ENCODE measurements around the gene TRPV4.
"Not testable (repeated sequence)": the region's sequence is repeated elsewhere in the genome, so short reads cannot be mapped to it uniquely, and the experiment has no call there.

Gene TRPV4

GRCh38 chr12:109833307-109834189 lies at the start of gene TRPV4:
TRPV4 (minus strand) TSS chr12:109833398; CDS start chr12:109814796, 18,602 bp downstream.
- DNase-seq (ENCODE audit: low spot score) = peak; percentile 64

- DNase-seq (ENCODE audit: low spot score) = no peak
These were observed 48.6 kb upstream of the TRPV4 start for GRCh38 chr12:109881752-109882151.

GRCh38 chr12:109880938-109881337 lies 47.7 kb upstream of the TRPV4 start:
- DNase-seq (ENCODE audit: low spot score) = no peak

GRCh38 chr12:109880043-109880931 lies 47.1 kb upstream of the TRPV4 start, which contains the start of gene GLTP:
GLTP (minus strand) TSS chr12:109880541; CDS start chr12:109880374, 167 bp downstream.
- DNase-seq (ENCODE audit: low spot score) = peak; percentile 96

GRCh38 chr12:109879351-109880042 lies 46.3 kb upstream of the TRPV4 start:
- DNase-seq (ENCODE audit: low spot score) = peak; percentile 20

- DNase-seq (ENCODE audit: low spot score) = no peak
These were observed 45.6 kb upstream of the TRPV4 start for GRCh38 chr12:109878749-109879148.

- DNase-seq (ENCODE audit: low spot score) = no peak
These were observed 45.0 kb upstream of the TRPV4 start for GRCh38 chr12:109878247-109878625.

- DNase-seq (ENCODE audit: low spot score) = no peak
These were observed 44.5 kb upstream of the TRPV4 start for GRCh38 chr12:109877504-109878246.

- DNase-seq (ENCODE audit: low spot score) = no peak
These were observed 43.2 kb upstream of the TRPV4 start for GRCh38 chr12:109876406-109876805.

- no peak for DNase-seq (ENCODE audit: low spot score)
These were observed 42.5 kb upstream of the TRPV4 start for GRCh38 chr12:109875572-109876131.

GRCh38 chr12:109873653-109874052 lies 40.5 kb upstream of the TRPV4 start:
- DNase-seq (ENCODE audit: low spot score) = no peak

GRCh38 chr12:109871668-109872314 lies 38.6 kb upstream of the TRPV4 start:
- DNase-seq (ENCODE audit: low spot score) = no peak

- peak; percentile 53 for DNase-seq (ENCODE audit: low spot score)
These were observed 37.5 kb upstream of the TRPV4 start for GRCh38 chr12:109870648-109871047.

GRCh38 chr12:109868182-109869051 lies 35.2 kb upstream of the TRPV4 start:
- no peak for DNase-seq (ENCODE audit: low spot score)

- DNase-seq (ENCODE audit: low spot score) = no peak
These were observed 31.7 kb upstream of the TRPV4 start for GRCh38 chr12:109864916-109865315.

GRCh38 chr12:109863847-109864712 lies 30.9 kb upstream of the TRPV4 start:
- peak; percentile 25 for DNase-seq (ENCODE audit: low spot score)

- DNase-seq (ENCODE audit: low spot score) = not testable (repeated sequence)
These were observed 29.3 kb upstream of the TRPV4 start for GRCh38 chr12:109862491-109862890.

GRCh38 chr12:109861689-109862314 lies 28.6 kb upstream of the TRPV4 start:
- no peak for DNase-seq (ENCODE audit: low spot score)

All from AG08395 (cell line).